Thyroid gland (tissue), 4 donors: Measurements from ENCODE around the gene CLSTN1. TPM values are rescaled to one million over a fixed set of nuclear protein-coding genes. Genes with fewer than 3 reads are reported as not detected.

ENCODE experiments used
- DNase-seq, 2 donors: peaks; one replicate each; pipeline ENCODE4 v3.0.0-alpha.2; 2019
- H3K27ac ChIP-seq, 3 donors: fragments of 200-600 bp; sonication (generic); 1 replicate in 2 of 3; 2 replicates in 1 of 3; pipeline ENCODE4 v1.5.1; 2016 to 2019; ENCODE audit warnings: mild to moderate bottlenecking in 1 of 3, moderate library complexity in 1 of 3
- H3K27me3 ChIP-seq: fragments of 200-600 bp; sonication (generic); one replicate; pipeline ENCODE4 v1.5.1; 2019
- H3K36me3 ChIP-seq, 2 donors: fragments of 200-600 bp; sonication (generic); one replicate each; pipeline ENCODE4 v1.5.1; 2016 to 2019
- H3K4me1 ChIP-seq, 2 donors: fragments of 200-600 bp; sonication (generic); one replicate each; pipeline ENCODE4 v1.5.1; 2017 to 2019
- H3K4me3 ChIP-seq, 3 donors: fragments of 200-600 bp; sonication (generic); replicated peaks in 1 of 3; 1 replicate in 2 of 3; 2 replicates in 1 of 3; pipeline ENCODE4 v1.5.1; 2016; ENCODE audit warnings: mild to moderate bottlenecking in 1 of 3
- H3K9me3 ChIP-seq: fragments of 200-600 bp; sonication (generic); one replicate; pipeline ENCODE4 v1.5.1; 2017
- POLR2A ChIP-seq, 2 donors: fragments of 450-650 bp; IDR thresholded peaks; one replicate each; pipeline ENCODE4 v1.6.1; 2017; ENCODE audit warnings: antibody characterized with exemption in 2 of 2, mild to moderate bottlenecking in 2 of 2, moderate library complexity in 1 of 2
- WGBS, 2 donors: methylation state at CpG; one replicate each; pipeline ENCODE4 v1.1.5; 2017; 5-methylcytosine and 5-hydroxymethylcytosine counted together
- intact Hi-C: fragments of 100-400 bp; cut with DNase I; formaldehyde crosslinking; loops from one replicate; pipeline ENCODE4 v1.15.1; 2023
- total RNA-seq, 4 donors: library from RNA; depleted of rRNA; stranded (reverse); fragments of >200 nt; gene quantifications; one replicate each; pipeline ENCODE4 v1.2.3, GENCODE V29; 2016
- TF ChIP-seq, protein P1 (sequence below), 6 experiments: fragments of 200-600 bp in 3 of 6; fragments of 450-650 bp in 3 of 6; sonication (generic) in 3 of 6; IDR thresholded peaks; one replicate each; pipeline ENCODE4 v1.5.1; 2016 to 2019; ENCODE audit warnings: antibody characterized with exemption in 6 of 6, mild to moderate bottlenecking in 2 of 6, inconsistent platforms in 1 of 6, moderate library complexity in 1 of 6

CLSTN1 gene
- total RNA-seq, 4 donors from 2014 or later, result 59.5 to 85.0 (median 81.5) TPM

DNA sequence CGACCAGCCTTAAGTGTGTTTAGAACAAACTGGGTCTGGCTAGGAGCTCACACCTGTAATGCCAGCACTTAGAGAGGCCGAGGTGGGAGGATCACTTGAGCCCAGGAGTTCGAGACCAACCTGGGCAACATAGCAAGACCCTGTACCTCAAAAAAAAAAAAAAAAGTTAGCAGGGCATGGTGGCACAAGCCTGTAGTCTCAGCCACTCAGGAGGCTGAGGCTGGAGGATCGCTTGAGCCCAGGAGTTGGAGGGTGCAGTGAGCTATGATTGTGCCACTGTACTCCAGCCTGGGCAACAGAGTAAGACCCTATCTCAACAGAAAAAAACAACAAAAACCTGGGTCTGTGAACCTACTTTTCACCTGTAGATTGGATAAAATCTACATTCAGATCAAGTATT lies 117.6 kb downstream of the CLSTN1 start:
- no peak for DNase-seq
- Histone ChIP-seq H3K4me3 (no peak overlapping the region), H3K9me3 (no peaks in the 10 kb centered on the region), H3K27ac (no peak overlapping the region), H3K36me3 (peaks cover 0 to 3% of the 10 kb centered on the region in 2 donors), H3K27me3 (no peaks in the 10 kb centered on the region), H3K4me1 (no peaks in the 10 kb centered on the region)
- TF ChIP-seq, protein P1, sequence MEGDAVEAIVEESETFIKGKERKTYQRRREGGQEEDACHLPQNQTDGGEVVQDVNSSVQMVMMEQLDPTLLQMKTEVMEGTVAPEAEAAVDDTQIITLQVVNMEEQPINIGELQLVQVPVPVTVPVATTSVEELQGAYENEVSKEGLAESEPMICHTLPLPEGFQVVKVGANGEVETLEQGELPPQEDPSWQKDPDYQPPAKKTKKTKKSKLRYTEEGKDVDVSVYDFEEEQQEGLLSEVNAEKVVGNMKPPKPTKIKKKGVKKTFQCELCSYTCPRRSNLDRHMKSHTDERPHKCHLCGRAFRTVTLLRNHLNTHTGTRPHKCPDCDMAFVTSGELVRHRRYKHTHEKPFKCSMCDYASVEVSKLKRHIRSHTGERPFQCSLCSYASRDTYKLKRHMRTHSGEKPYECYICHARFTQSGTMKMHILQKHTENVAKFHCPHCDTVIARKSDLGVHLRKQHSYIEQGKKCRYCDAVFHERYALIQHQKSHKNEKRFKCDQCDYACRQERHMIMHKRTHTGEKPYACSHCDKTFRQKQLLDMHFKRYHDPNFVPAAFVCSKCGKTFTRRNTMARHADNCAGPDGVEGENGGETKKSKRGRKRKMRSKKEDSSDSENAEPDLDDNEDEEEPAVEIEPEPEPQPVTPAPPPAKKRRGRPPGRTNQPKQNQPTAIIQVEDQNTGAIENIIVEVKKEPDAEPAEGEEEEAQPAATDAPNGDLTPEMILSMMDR (IDR thresholded peaks at IDR 0.05), result no peak
- TF ChIP-seq POLR2A (IDR thresholded peaks at IDR 0.05), result no peak
- 90 to 94% methylated on average over 4 of the region's 4 CpGs for WGBS, 2 donors
- intact Hi-C loops, result no loop called here

DNA sequence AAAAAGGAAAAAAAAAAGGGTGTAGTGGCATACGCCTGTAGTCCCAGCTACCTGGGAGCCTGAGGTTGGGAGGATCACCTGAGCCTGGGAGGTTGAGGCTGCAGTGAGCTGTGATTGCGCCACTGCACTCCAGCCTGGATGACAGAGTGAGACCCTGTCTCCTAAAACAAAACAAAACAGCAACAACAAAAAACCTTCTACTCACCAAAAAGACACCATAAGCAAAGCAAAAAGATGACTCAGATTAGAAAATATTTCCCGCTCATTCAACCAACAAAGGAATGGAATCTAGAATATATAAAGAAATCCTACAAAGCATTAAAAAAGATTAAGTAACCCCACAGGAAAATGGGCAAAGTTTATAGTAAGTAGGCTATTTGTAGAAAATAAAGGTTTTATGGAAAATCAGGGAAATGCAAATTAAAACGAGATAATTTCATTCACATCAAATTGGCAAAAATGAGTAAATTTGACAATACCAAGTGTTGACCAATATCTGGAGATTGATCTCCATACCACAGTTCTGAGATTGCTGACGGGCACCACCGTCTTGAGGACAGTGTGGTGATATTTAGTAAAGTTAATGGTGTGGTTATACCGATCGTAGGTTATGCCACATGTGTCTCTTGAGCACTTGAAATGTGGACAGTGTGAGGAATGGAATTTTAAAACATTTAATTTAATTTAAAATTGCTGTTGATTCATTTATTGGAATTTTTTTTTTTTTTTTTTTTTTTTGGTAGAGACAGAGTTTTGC lies 118.2 kb downstream of the CLSTN1 start:
- no peaks in the 10 kb centered on the region for H3K9me3 ChIP-seq
- no peak for TF ChIP-seq POLR2A (IDR thresholded peaks at IDR 0.05)
- TF ChIP-seq, protein P1 (IDR thresholded peaks at IDR 0.05), result no peak
- H3K4me3 ChIP-seq, result no peak overlapping the region
- H3K27ac ChIP-seq, result no peak overlapping the region
- no peak for DNase-seq
- intact Hi-C loops, result no loop called here
- no peaks in the 10 kb centered on the region for H3K27me3 ChIP-seq
- H3K36me3 ChIP-seq, result peaks cover 0 to 2% of the 10 kb centered on the region in 2 donors
- no peaks in the 10 kb centered on the region for H3K4me1 ChIP-seq
- 93 to 94% methylated on average over 8 of the region's 8 CpGs for WGBS, 2 donors

DNA sequence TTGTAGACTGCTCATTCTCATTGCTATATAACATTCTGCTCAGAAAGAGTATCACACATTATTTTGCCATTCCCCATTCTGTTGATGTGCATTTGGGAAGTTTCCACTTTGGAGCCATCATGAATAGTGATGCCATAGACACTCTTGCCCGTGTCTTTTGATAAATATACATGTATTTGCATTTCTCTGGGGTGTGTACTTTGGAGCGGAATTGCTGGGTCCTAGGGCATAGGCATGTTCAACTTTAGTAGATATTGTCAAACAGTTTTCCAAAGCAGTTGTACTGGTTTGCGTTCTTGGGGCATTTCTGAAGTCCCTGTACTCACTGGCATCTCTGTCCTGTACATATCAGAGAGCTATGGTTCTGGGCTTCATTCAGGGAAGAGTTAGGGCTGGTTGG lies 120.1 kb downstream of the CLSTN1 start:
- no peaks in the 10 kb centered on the region for H3K9me3 ChIP-seq
- 93 to 95% methylated on average over 3 of the region's 3 CpGs for WGBS, 2 donors
- intact Hi-C loops, result no loop called here
- DNase-seq, result no peak
- no peaks in the 10 kb centered on the region for H3K4me1 ChIP-seq
- H3K4me3 ChIP-seq, result no peak overlapping the region
- no peak overlapping the region for H3K27ac ChIP-seq
- no peaks in the 10 kb centered on the region for H3K36me3 ChIP-seq
- H3K27me3 ChIP-seq, result no peaks in the 10 kb centered on the region
- TF ChIP-seq, protein P1 (IDR thresholded peaks at IDR 0.05), result no peak
- no peak for TF ChIP-seq POLR2A (IDR thresholded peaks at IDR 0.05)

DNA sequence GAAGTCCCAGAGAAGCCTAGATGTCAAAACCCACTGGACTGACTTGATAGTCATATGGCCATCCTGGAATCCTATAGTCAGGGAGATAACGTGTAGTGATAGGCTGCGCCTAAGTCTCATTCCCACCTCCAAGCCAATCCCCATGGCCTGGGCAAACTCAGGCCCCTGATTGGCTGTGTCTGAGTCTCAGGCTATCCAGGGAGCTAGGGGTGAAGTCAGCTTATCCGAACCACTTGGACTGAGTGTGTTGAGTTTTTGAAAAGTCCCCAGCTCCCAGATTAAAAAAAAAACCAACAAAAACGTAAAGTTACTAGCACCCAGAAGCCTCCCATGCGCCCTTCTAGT lies 120.6 kb downstream of the CLSTN1 start:
- Histone ChIP-seq H3K27me3 (no peaks in the 10 kb centered on the region), H3K27ac (no peak overlapping the region), H3K36me3 (no peaks in the 10 kb centered on the region), H3K9me3 (no peaks in the 10 kb centered on the region), H3K4me1 (no peaks in the 10 kb centered on the region), H3K4me3 (no peak overlapping the region)
- no peak for DNase-seq
- WGBS, 2 donors, result 87 to 88% methylated on average over 5 of the region's 5 CpGs
- no peak for TF ChIP-seq POLR2A (IDR thresholded peaks at IDR 0.05)
- TF ChIP-seq, protein P1 (IDR thresholded peaks at IDR 0.05), result no peak
- intact Hi-C loops, result no loop called here

DNA sequence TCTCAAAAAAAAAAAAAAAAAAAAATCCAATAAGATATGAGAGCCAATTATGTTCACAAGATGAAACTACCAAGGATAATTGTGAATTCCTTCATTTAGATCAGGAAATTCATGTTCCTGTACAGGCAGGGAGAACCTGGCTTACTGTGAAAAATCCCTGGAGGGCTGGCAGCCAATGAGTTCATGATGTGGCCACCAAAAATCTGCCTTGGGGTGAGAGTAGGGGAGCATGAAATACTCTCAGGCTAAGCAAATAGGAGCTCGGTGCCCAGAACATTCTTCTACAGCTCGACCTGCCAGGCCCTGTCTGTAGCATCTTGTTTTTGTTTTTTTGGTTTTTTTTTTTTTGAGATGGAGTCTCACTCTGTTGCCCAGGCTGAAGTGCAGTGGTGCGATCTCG lies 122.1 kb downstream of the CLSTN1 start:
- 65 to 76% methylated on average over 4 of the region's 4 CpGs for WGBS, 2 donors
- H3K27ac ChIP-seq, result peak overlapping the region in 1 of 3 donors; percentile 24
- intact Hi-C loops, result no loop called here
- no peaks in the 10 kb centered on the region for H3K4me1 ChIP-seq
- no peak overlapping the region for H3K4me3 ChIP-seq
- no peaks in the 10 kb centered on the region for H3K27me3 ChIP-seq
- H3K36me3 ChIP-seq, result no peaks in the 10 kb centered on the region
- no peak for TF ChIP-seq POLR2A (IDR thresholded peaks at IDR 0.05)
- TF ChIP-seq, protein P1 (IDR thresholded peaks at IDR 0.05), result no peak
- DNase-seq, result peak; percentile 18 to 59
- H3K9me3 ChIP-seq, result no peaks in the 10 kb centered on the region
